Fibroblast of the aortic adventitia (primary cell): Measurements from ENCODE around the gene PCCA. TPM values are rescaled to one million over a fixed set of nuclear protein-coding genes. Genes with fewer than 3 reads are reported as not detected.

Experiments
- DNase-seq: peaks from one replicate; pipeline ENCODE4 v3.0.0-alpha.2; 2010; ENCODE audit warnings: low read depth
- H3K4me3 ChIP-seq: 2 replicates; pipeline ENCODE4 v1.5.1; 2011; ENCODE audit warnings: low read depth, mild to moderate bottlenecking, control low read depth, low read length, moderate library complexity
- CTCF ChIP-seq: IDR thresholded peaks from 2 replicates; pipeline ENCODE4 v1.5.1; 2011; ENCODE audit warnings: mild to moderate bottlenecking, low read length, control low read depth, inconsistent platforms; ENCODE audit not compliant: insufficient read depth
- total RNA-seq: library from RNA; depleted of rRNA; stranded (reverse); fragments of >200 nt; gene quantifications from 2 replicates; pipeline ENCODE4 v1.2.3, GENCODE V29; 2012; ENCODE audit warnings: low replicate concordance

PCCA gene
- total RNA-seq, 1 donor = 23.8 TPM

- no peak overlapping the region for H3K4me3 ChIP-seq
- DNase-seq = no peak
- no peak for TF ChIP-seq CTCF
Measured at GRCh38 chr13:100397627-100398026, 308.7 kb downstream of the PCCA start.

GRCh38 chr13:100398360-100398759 is 309.5 kb downstream of the PCCA start:
- DNase-seq = no peak
- TF ChIP-seq CTCF = no peak

GRCh38 chr13:100399455-100399854 is 310.6 kb downstream of the PCCA start:
- no peak for TF ChIP-seq CTCF

More at GRCh38 chr13:100398360-100398759, 309.5 kb downstream of the PCCA start:
- no peak overlapping the region for H3K4me3 ChIP-seq

GRCh38 chr13:100403675-100404074 is 314.8 kb downstream of the PCCA start:
- H3K4me3 ChIP-seq = no peak overlapping the region
- DNase-seq = no peak
- no peak for TF ChIP-seq CTCF

More at GRCh38 chr13:100399455-100399854, 310.6 kb downstream of the PCCA start:
- no peak overlapping the region for H3K4me3 ChIP-seq
- no peak for DNase-seq

- DNase-seq = peak; percentile 5
- H3K4me3 ChIP-seq = no peak overlapping the region
- TF ChIP-seq CTCF = no peak
Measured at GRCh38 chr13:100409132-100409531, 320.2 kb downstream of the PCCA start.

GRCh38 chr13:100423375-100423774 is 334.5 kb downstream of the PCCA start:
- TF ChIP-seq CTCF = no peak
- no peak overlapping the region for H3K4me3 ChIP-seq
- DNase-seq = peak; percentile 23

GRCh38 chr13:100428986-100429385 is 340.1 kb downstream of the PCCA start:
- no peak for DNase-seq
- H3K4me3 ChIP-seq = no peak overlapping the region
- no peak for TF ChIP-seq CTCF
